Stimulated activated CD8-positive, alpha-beta memory T cell treated with anti-CD3 and anti-CD28 coated beads, Interleukin-12 subunit alpha, Interleukin-12 subunit beta, amount 100 ng/mL, for 1 hour (primary cell): ENCODE data around the gene KIF25.

Source experiments
- DNase-seq: peaks from one replicate; pipeline ENCODE4 v3.0.0-alpha.2; 2020; ENCODE audit warnings: low read depth

The KIF25 gene

DNA sequence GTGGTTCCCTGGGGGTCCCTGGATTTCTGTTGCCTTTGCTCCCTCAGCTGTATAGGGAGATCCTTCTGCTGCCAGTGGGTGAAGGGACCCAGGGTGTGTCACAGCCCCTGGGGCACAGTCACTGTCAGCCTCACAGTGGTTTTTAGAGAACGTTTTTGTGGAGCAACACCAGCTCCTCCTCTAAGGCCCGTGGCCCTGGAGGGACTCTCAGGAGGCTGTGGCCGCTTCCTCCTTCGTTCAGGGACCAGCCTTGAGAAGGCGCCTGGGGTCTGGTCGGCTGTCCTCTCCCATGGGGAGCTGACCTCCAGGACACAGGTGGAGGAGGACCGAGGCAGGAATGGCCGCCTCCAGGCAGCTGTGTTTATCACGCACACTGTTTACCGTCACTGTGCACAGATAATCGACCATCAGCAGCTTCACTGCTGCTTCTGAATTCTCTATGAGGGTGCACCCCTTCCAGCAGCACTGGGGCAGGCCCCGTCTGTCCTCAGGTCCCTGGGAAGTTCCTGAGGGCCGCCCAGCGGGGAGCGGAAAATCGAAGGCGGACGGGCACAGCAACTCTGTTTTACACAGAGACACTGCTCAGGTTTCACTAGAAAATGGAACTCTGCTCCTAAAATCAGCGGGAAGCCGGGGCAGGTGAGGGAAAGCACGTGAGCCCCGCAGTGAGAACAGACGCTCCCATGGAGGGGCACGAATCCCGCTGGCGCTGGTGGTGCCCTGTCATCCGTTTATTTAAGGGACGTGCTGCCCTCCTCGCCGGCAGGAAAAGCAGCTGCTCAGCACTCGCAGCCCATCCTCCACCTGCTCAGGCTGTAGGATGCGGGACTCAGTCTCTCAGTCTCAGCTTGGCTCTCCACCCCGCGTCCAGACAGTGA is 92.0 kb downstream of the KIF25 start:
- no peak for DNase-seq

GRCh38 chr6:168090064-168090690 is 92.7 kb downstream of the KIF25 start:
- DNase-seq, result no peak

GRCh38 chr6:168090706-168091105 is 93.2 kb downstream of the KIF25 start:
- no peak for DNase-seq

DNA sequence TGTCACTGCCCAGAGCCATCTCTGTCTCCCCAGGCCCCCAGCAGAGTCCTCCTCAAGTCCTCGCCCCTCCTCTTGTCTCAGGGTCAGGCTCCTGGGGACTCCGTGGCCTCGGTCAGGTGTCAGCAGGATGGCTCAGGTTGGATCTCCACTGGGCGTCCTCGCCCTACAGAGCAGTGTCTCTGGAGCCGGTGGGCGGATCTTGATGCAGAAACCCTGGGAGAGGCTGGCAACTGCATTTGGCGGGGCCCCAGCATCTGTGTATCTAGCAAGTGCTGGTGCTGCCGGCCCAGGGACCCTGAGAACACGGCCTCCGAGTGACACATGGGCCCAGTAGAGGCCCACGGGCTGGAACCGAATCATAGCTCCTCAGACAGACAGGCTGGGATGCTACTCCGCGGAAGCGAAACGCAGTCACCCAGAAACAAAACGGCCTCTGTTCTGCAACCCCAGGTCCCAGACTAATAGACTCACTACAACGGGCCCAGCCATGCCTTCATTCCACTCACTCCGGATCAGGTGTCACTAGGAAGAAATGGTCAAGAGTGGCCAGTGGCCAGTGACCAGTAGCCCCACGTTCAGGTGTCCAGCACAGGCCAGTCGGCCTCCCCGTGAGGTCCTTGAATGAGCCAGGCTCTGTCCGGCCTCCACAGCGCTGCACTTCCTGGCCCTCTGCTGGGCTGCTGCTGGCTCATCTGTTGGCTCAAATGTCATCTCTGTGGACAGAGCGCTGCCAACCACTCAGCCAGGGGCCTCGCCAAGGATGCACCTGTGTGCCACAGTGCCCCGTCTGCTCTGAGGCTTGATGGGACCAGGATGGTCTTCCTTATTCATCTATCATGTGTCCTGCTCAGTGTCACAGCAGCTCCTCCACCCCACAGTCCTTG is 94.2 kb downstream of the KIF25 start:
- DNase-seq, result no peak

DNA sequence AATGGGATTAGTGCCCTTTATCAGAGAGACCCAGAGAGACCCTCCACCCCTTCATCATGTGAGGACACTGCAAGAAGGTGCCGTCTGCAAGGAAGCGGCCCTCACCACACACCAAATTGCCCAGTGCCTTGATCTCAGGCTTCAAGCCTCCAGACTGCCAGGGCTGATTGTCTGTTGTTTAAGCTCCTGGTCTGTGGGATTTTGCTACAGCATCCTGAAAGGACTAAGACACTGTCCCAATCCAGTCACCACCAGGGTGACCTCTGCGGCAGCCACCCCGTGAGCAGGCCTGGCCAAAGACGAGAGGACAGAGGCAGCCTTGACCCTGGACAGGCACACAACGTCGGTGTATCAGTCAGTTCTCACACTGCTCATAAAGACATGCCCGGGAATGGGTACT is 95.1 kb downstream of the KIF25 start:
- DNase-seq, result no peak

DNA sequence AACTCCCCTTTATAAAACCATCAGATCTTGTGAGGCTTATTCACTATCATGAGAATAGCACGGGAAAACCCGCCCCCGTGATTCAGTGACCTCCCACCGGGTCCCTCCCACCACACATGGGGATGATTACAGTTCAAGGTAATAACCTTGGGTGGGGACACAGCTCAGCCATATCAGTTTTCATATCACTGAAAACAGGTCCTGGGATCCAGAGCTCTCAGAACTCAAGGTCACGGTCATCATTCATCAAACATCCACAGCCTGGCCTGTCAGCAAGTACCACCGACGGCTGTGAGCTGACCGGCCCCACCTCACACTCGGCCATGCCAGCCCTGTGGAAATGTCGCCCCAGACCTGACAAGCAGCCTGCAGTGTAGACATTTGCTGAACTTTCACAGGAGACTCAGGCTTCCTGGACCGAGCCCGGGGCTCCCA is 95.6 kb downstream of the KIF25 start:
- DNase-seq, result no peak

GRCh38 chr6:168093634-168094033 is 96.2 kb downstream of the KIF25 start:
- no peak for DNase-seq
